ENCODE data around the gene CRLF1. TPM values are rescaled to one million over a fixed set of nuclear protein-coding genes. Genes with fewer than 3 reads are reported as not detected.

Gene CRLF1
- total and polyA plus RNA-seq, 2 experiments from 2014 or later, result 18.1 to 19.7 TPM

- Histone ChIP-seq H3K9me2 (ENCODE audit: insufficient read depth) (no peaks in the 10 kb centered on the region), H3K79me2 (replicated peaks; ENCODE audit: insufficient read depth) (no peaks in the 10 kb centered on the region), H3K4me2 (peak overlapping the region; percentile 84), H3K27me3 (ENCODE audit: insufficient read depth) (peaks cover 96% of the 10 kb centered on the region), H3K4me1 (ENCODE audit: insufficient read depth) (peaks cover 54% of the 10 kb centered on the region), H2AFZ (no peak overlapping the region), H3F3A (replicated peaks; ENCODE audit: low read depth) (peaks cover 32% of the 10 kb centered on the region), H3K36me3 (ENCODE audit: insufficient read depth) (no peaks in the 10 kb centered on the region), H4K20me1 (replicated peaks; ENCODE audit: insufficient read depth) (no peaks in the 10 kb centered on the region), H3K4me3 (peak overlapping the region; percentile 52), H3K27ac (ENCODE audit: low read depth) (no peak overlapping the region)
- DNase-seq (ENCODE audit: low spot score) (peak; percentile 39), ATAC-seq (no peak)
- Mint-ChIP-seq H3K27ac (no peak overlapping the region), H3K36me3 (ENCODE audit: low read depth) (peaks cover 2% of the 10 kb centered on the region; the same call in 1 of the 3 replicates), H3K4me3 (peak overlapping the region; percentile 62), H3K9me3 (no peaks in the 10 kb centered on the region; the same call in 2 of the 3 replicates), H3K4me1 (peaks cover 46% of the 10 kb centered on the region), H3K27me3 (ENCODE audit: insufficient read depth, low read depth, poor library complexity) (peaks cover 80% of the 10 kb centered on the region)
- TF ChIP-seq EZH2 (IDR thresholded peaks at IDR 0.05; ENCODE audit: low read depth, unreplicated experiment) (peak; percentile 33), CREB1 (CRISPR knock-in tag; IDR thresholded peaks at IDR 0.05; ENCODE audit: low read depth) (no peak)
Measured at GRCh38 chr19:18608102-18608804, 1.7 kb upstream of the CRLF1 start.

- Histone ChIP-seq H3K4me3 (peak overlapping the region; percentile 52), H2AFZ (no peak overlapping the region; the same call in 1 of the 2 replicates), H3K9me2 (ENCODE audit: insufficient read depth) (no peaks in the 10 kb centered on the region), H3F3A (replicated peaks; ENCODE audit: low read depth) (peaks cover 37% of the 10 kb centered on the region), H3K27ac (ENCODE audit: low read depth) (no peak overlapping the region), H3K4me2 (peak overlapping the region; percentile 84), H3K27me3 (ENCODE audit: insufficient read depth) (peaks cover 96% of the 10 kb centered on the region), H4K20me1 (replicated peaks; ENCODE audit: insufficient read depth) (0 out of 2 replicates have a peak, but pooled peaks cover 7% of the 10 kb centered on the region), H3K36me3 (ENCODE audit: insufficient read depth) (no peaks in the 10 kb centered on the region), H3K4me1 (ENCODE audit: insufficient read depth) (peaks cover 59% of the 10 kb centered on the region), H3K79me2 (replicated peaks; ENCODE audit: insufficient read depth) (no peaks in the 10 kb centered on the region)
- Mint-ChIP-seq H3K36me3 (ENCODE audit: low read depth) (peaks cover 2% of the 10 kb centered on the region; the same call in 1 of the 3 replicates), H3K9me3 (no peaks in the 10 kb centered on the region; the same call in 2 of the 3 replicates), H3K27ac (no peak overlapping the region), H3K27me3 (ENCODE audit: insufficient read depth, low read depth, poor library complexity) (peaks cover 82% of the 10 kb centered on the region), H3K4me3 (peak overlapping the region; percentile 62), H3K4me1 (peaks cover 48% of the 10 kb centered on the region)
- peak; percentile 65 for DNase-seq (ENCODE audit: low spot score)
- no peak for ATAC-seq
- peak; percentile 89 for TF ChIP-seq EZH2 (IDR thresholded peaks at IDR 0.05; ENCODE audit: low read depth, unreplicated experiment)
- no peak for TF ChIP-seq ZNF462 (CRISPR knock-in tag; IDR thresholded peaks at IDR 0.05)
Measured at GRCh38 chr19:18607226-18608101, 865 bp upstream of the CRLF1 start.
